Measurements from ENCODE around the gene LIMS2.
A peak's percentile ranks its signal among the peaks of the same experiment; 100 is the strongest.

LIMS2 gene

DNA sequence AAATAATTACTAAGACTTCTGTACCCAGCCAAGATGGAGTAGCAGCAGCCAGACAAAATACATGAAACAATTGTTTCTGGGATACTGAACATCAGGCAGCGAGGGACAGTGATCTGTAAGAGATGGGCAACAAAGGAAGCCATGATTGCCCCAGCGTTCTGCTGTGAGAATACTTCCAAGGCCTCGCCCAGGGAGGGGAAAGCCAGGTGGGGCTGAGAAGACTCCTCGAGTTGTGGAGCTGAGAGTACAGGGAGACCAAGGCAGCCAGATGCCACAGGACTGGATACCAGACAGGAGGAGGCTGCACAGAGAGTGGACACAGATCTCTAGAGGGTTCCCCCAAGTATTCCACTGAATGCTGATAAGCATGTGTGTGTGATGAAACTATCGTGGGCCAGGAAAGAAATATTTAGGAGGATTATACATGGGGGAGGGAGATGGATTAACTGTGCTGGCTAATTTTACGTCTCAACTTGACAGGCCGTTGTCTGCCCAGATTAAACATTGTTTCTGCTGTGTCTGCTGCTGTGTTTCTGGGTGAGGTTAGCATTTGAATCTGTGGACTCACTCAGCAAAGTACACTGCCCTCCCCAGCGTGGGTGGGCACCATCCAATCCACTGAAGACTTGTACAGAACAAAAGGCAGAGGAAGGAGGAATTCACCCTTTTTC lies 10.2 kb upstream of the LIMS2 start:
- no peak for ATAC-seq
- TF ChIP-seq ESRRG (CRISPR knock-in tag; IDR thresholded peaks at IDR 0.05) (no peak), RARB (CRISPR knock-in tag; IDR thresholded peaks at IDR 0.05) (no peak), ZFP3 (CRISPR knock-in tag; IDR thresholded peaks at IDR 0.05) (no peak), ZNF8 (CRISPR knock-in tag; IDR thresholded peaks at IDR 0.05) (no peak), ZC3H10 (CRISPR knock-in tag; IDR thresholded peaks at IDR 0.05) (no peak)
- TF ChIP-seq, protein P1, sequence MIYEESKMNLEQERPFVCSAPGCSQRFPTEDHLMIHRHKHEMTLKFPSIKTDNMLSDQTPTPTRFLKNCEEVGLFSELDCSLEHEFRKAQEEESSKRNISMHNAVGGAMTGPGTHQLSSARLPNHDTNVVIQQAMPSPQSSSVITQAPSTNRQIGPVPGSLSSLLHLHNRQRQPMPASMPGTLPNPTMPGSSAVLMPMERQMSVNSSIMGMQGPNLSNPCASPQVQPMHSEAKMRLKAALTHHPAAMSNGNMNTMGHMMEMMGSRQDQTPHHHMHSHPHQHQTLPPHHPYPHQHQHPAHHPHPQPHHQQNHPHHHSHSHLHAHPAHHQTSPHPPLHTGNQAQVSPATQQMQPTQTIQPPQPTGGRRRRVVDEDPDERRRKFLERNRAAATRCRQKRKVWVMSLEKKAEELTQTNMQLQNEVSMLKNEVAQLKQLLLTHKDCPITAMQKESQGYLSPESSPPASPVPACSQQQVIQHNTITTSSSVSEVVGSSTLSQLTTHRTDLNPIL (CRISPR knock-in tag; IDR thresholded peaks at IDR 0.05; ENCODE audit: low read depth): no peak

DNA sequence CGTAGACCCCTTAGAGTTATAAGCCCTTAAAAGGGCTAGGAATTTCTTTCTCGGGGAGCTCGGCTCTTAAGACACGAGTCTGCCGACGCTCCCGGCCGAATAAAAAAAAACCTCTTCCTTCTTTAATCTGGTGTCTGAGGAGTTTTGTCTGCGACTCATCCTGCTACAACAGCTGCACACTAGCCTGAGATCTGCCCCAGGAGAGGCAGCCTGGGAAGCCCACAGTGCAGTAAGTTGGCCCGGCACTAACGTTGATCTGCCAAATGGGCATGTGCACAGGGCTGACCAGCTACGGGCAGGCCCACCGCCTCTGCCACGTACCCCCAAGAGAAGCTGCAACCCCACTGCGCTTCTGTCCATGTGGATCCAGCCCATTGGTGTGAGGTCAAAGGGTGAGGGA lies 8.4 kb upstream of the LIMS2 start:
- TF ChIP-seq TCF4 (CRISPR knock-in tag; IDR thresholded peaks at IDR 0.05; ENCODE audit: borderline replicate concordance) (no peak), BACH2 (CRISPR knock-in tag; IDR thresholded peaks at IDR 0.05; ENCODE audit: borderline replicate concordance) (no peak)
- peak; percentile 41; the same call in 2 of the 3 replicates for ATAC-seq

DNA sequence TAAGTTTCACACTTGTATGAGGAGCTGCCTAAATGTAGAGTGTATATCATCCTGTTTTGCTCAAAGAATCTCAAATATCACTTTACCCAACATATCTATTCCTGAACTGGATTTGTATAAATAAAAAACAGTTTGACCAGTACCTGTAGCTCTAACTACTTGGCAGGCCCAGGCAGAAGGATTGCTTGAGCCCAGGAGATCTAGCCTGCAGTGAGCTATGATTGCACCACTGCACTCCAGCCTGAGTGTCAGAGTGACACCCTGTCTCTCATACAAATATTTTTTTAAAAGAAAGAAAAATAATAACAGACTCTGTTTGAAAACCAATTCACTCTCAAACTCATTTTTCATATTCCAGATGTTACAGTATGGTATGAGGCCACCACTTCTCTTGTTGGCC lies 7.7 kb upstream of the LIMS2 start:
- no peak for ATAC-seq
- TF ChIP-seq TCF4 (CRISPR knock-in tag; IDR thresholded peaks at IDR 0.05; ENCODE audit: borderline replicate concordance) (no peak), PPARA (CRISPR knock-in tag; IDR thresholded peaks at IDR 0.05; ENCODE audit: borderline replicate concordance) (no peak), ZNF70 (CRISPR knock-in tag; IDR thresholded peaks at IDR 0.05) (no peak), OSR1 (CRISPR knock-in tag; IDR thresholded peaks at IDR 0.05) (no peak), SNAI2 (CRISPR knock-in tag; IDR thresholded peaks at IDR 0.05) (no peak), ZFP3 (CRISPR knock-in tag; IDR thresholded peaks at IDR 0.05) (no peak), ZFP30 (CRISPR knock-in tag; IDR thresholded peaks at IDR 0.05) (no peak), ISL1 (CRISPR knock-in tag; IDR thresholded peaks at IDR 0.05) (no peak), ZNF8 (CRISPR knock-in tag; IDR thresholded peaks at IDR 0.05) (no peak), TOX (CRISPR knock-in tag; IDR thresholded peaks at IDR 0.05; ENCODE audit: borderline replicate concordance) (no peak)
- TF ChIP-seq, protein P2, sequence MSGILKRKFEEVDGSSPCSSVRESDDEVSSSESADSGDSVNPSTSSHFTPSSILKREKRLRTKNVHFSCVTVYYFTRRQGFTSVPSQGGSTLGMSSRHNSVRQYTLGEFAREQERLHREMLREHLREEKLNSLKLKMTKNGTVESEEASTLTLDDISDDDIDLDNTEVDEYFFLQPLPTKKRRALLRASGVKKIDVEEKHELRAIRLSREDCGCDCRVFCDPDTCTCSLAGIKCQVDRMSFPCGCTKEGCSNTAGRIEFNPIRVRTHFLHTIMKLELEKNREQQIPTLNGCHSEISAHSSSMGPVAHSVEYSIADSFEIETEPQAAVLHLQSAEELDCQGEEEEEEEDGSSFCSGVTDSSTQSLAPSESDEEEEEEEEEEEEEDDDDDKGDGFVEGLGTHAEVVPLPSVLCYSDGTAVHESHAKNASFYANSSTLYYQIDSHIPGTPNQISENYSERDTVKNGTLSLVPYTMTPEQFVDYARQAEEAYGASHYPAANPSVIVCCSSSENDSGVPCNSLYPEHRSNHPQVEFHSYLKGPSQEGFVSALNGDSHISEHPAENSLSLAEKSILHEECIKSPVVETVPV (CRISPR knock-in tag; IDR thresholded peaks at IDR 0.05): no peak
- TF ChIP-seq, protein P3, sequence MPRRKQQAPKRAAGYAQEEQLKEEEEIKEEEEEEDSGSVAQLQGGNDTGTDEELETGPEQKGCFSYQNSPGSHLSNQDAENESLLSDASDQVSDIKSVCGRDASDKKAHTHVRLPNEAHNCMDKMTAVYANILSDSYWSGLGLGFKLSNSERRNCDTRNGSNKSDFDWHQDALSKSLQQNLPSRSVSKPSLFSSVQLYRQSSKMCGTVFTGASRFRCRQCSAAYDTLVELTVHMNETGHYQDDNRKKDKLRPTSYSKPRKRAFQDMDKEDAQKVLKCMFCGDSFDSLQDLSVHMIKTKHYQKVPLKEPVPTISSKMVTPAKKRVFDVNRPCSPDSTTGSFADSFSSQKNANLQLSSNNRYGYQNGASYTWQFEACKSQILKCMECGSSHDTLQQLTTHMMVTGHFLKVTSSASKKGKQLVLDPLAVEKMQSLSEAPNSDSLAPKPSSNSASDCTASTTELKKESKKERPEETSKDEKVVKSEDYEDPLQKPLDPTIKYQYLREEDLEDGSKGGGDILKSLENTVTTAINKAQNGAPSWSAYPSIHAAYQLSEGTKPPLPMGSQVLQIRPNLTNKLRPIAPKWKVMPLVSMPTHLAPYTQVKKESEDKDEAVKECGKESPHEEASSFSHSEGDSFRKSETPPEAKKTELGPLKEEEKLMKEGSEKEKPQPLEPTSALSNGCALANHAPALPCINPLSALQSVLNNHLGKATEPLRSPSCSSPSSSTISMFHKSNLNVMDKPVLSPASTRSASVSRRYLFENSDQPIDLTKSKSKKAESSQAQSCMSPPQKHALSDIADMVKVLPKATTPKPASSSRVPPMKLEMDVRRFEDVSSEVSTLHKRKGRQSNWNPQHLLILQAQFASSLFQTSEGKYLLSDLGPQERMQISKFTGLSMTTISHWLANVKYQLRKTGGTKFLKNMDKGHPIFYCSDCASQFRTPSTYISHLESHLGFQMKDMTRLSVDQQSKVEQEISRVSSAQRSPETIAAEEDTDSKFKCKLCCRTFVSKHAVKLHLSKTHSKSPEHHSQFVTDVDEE (CRISPR knock-in tag; IDR thresholded peaks at IDR 0.05): no peak

DNA sequence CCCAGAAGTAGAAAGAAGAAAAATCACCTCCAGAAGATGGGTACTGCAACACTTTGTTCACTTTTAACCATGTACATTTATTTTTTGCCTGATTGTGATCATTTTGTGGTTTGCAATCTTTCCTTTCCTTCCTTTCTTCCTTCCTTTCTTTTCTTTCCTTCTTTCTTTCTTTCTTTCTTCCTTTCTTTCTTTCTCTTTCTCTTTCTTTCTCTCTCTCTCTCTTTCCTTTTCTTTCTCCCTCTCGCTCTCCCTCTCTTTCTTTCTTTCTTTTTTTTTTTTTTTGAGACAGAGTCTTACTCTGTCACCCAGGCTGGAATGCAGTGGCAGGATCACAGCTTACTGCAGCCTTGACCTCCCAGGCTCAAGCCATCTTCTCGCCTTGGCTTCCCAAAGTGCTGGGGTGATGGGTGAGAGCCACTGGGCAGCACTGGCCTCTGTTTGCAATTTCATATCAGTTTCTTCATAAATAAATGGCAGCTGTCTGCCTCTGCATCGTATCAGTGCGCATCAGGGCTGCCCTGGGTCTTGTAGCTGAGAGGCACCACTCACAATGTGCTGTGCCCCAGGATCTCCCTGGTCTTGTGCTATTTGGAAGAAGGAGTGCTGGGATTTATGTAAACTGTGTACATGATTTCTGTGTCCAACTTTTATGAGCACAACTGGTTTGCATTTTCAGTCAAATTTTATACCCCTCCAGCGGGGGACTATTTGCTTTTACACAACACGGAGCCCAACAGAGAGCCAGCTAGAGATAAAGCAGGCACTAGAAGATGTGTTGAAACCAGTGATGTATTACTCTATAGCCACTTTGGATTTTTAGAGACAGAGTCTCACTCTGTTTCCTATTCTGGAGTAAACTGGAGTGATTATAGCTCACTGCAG lies 6.9 kb upstream of the LIMS2 start:
- no peak; the same call in 2 of the 3 replicates for ATAC-seq

More for the DNA sequence above, 6.9 kb upstream of the LIMS2 start:
- TF ChIP-seq ARNTL (CRISPR knock-in tag; IDR thresholded peaks at IDR 0.05; ENCODE audit: borderline replicate concordance, low read depth): no peak
- TF ChIP-seq OSR1 (CRISPR knock-in tag; IDR thresholded peaks at IDR 0.05): no peak
- no peak for TF ChIP-seq ZFP3 (CRISPR knock-in tag; IDR thresholded peaks at IDR 0.05)
- TF ChIP-seq ZC3H10 (CRISPR knock-in tag; IDR thresholded peaks at IDR 0.05): no peak
- TF ChIP-seq ESRRG (CRISPR knock-in tag; IDR thresholded peaks at IDR 0.05): no peak
- TF ChIP-seq ZNF565 (CRISPR knock-in tag; conservative IDR thresholded peaks at IDR 0.05; ENCODE audit: low read depth): no peak
- TF ChIP-seq SNAI2 (CRISPR knock-in tag; IDR thresholded peaks at IDR 0.05): no peak
- TF ChIP-seq, protein P2 (CRISPR knock-in tag; IDR thresholded peaks at IDR 0.05): no peak
- TF ChIP-seq ZNF8 (CRISPR knock-in tag; IDR thresholded peaks at IDR 0.05): no peak
- no peak for TF ChIP-seq PPARA (CRISPR knock-in tag; IDR thresholded peaks at IDR 0.05; ENCODE audit: borderline replicate concordance)
- TF ChIP-seq BACH2 (CRISPR knock-in tag; IDR thresholded peaks at IDR 0.05; ENCODE audit: borderline replicate concordance): no peak
